ENCODE data around the gene ACOT12.

Gene ACOT12

DNA sequence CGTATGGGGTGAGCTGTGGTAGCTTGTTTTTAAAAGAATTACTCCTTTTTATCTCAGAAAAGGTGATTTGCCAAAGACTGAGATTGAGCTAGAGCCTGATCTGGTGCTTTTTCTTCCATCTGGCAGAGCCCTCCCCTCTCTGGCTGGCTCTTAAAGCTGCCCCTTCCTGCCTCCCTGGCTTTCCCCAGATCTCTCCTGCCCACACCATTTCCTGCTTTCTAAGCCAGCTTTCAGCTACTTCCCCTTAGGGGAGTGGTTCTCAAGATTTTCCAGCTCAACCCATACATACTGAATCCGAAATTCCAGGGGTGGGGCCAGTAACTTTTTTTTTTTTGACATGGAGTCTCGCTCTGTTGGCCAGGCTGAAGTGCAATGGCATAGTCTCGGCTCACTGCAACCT, 4.8 kb upstream of the ACOT12 start:
- H3K4me3 ChIP-seq (ENCODE audit: extremely low read depth, insufficient read depth, low read length, poor library complexity, severe bottlenecking) = no peak overlapping the region
- WGBS, 2 experiments (ENCODE audit: insufficient coverage in 2 of 2) = 74 to 90% methylated on average over 3 of the region's 4 CpGs
- no peaks in the 10 kb centered on the region for H3K4me1 ChIP-seq (ENCODE audit: control insufficient read depth, insufficient read depth, low read length, poor library complexity, severe bottlenecking)
- peaks cover 4% of the 10 kb centered on the region for H3K9me3 ChIP-seq (ENCODE audit: control insufficient read depth, low read length)
- H3K27ac ChIP-seq (ENCODE audit: low read depth, low read length, severe bottlenecking) = no peak overlapping the region
- H3K36me3 ChIP-seq (ENCODE audit: control insufficient read depth, insufficient read depth, low read length) = no peaks in the 10 kb centered on the region

DNA sequence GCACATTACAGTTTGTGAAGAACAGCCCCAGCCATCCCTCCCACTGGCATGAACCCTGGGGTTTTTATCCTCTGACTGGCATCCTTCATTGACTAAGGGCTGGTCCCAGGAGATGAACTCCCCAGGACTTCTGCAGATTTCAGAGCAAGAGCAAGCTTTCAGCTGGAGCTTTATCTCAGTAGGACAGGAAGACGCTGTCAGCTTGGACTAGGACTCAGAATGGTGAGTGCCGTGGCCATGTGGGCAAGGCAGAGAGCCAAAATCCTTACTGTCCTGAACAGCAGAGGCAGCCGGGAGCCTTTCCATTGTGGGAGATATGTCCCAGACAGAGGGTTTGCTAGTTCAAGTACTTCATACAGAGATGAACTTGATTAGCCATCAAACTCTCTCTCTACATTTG, 3.2 kb upstream of the ACOT12 start:
- H3K27ac ChIP-seq (ENCODE audit: low read depth, low read length, severe bottlenecking) = no peak overlapping the region
- no peaks in the 10 kb centered on the region for H3K36me3 ChIP-seq (ENCODE audit: control insufficient read depth, insufficient read depth, low read length)
- no peak overlapping the region for H3K4me3 ChIP-seq (ENCODE audit: extremely low read depth, insufficient read depth, low read length, poor library complexity, severe bottlenecking)
- peaks cover 4% of the 10 kb centered on the region for H3K9me3 ChIP-seq (ENCODE audit: control insufficient read depth, low read length)
- no peaks in the 10 kb centered on the region for H3K4me1 ChIP-seq (ENCODE audit: control insufficient read depth, insufficient read depth, low read length, poor library complexity, severe bottlenecking)
- WGBS, 2 experiments (ENCODE audit: insufficient coverage in 2 of 2) = 55 to 74% methylated on average over 3 of the region's 3 CpGs

DNA sequence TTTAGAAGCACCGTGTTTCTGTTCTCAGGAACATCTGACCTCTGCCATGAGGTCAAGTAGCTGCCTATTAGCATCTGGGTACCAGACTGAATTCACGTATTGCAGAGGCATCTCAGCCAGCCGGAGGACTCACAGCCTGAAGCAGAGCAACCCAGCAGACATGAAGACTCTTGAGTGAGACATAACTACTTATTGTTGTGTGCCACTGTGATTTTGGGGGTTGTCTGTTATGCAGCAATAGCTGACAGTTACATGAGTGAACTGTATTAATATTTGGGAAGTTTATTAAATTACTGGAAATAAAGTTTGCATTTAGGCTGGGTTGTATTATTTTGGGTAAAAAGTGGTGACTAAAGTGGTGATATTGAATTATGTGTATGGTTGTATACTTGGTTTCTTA, 1.3 kb upstream of the ACOT12 start:
- Histone ChIP-seq H3K36me3 (ENCODE audit: control insufficient read depth, insufficient read depth, low read length) (no peaks in the 10 kb centered on the region), H3K9me3 (ENCODE audit: control insufficient read depth, low read length) (peaks cover 4% of the 10 kb centered on the region), H3K4me3 (ENCODE audit: extremely low read depth, insufficient read depth, low read length, poor library complexity, severe bottlenecking) (no peak overlapping the region), H3K4me1 (ENCODE audit: control insufficient read depth, insufficient read depth, low read length, poor library complexity, severe bottlenecking) (no peaks in the 10 kb centered on the region), H3K27ac (ENCODE audit: low read depth, low read length, severe bottlenecking) (no peak overlapping the region)
- 72 to 87% methylated on average over 3 of the region's 3 CpGs for WGBS, 2 experiments (ENCODE audit: insufficient coverage in 2 of 2)

DNA sequence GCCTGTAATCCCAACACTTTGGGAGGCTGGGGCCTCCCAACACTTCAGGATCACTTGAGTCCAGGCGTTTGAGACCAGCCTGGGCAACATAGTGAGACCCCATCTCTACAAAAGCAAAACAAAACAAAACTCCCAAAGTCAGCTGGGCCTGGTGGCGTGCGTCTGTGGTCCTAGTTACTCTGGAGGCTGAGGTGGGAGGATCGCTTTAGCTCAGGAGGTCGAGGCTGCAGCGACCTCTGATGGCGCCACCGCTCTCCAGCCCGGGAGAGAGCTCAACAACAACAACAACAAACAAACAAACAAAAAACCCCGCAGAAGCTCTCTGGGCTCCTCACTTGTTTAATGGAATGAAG, 528 bp downstream of the ACOT12 start:
- peak overlapping the region; percentile 37 for H3K4me3 ChIP-seq (ENCODE audit: extremely low read depth, insufficient read depth, low read length, poor library complexity, severe bottlenecking)
- WGBS, 2 experiments (ENCODE audit: insufficient coverage in 2 of 2) = 43 to 68% methylated on average over 4 to 7 of the region's 10 CpGs

DNA sequence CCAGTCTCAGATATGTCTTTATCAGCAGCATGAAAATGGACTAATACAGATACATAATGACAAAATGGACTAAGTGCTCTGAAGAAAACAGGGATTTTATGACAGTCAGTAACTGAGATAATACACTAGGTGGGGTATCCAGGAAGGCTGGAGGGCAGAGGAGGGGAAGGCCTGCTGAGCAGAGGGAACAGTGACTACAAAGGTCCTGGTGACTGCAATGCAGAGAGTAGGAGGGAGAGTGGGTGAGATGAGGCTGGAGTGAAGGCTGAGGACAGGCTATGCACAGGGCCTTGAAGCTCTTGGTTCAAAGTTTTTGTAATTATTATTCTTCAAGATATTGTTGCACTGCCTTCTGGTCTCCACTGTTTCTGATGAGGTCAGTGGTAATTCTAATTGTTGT, 4.9 kb downstream of the ACOT12 start:
- H3K9me3 ChIP-seq (ENCODE audit: control insufficient read depth, low read length) = no peaks in the 10 kb centered on the region
- H3K4me1 ChIP-seq (ENCODE audit: control insufficient read depth, insufficient read depth, low read length, poor library complexity, severe bottlenecking) = no peaks in the 10 kb centered on the region
- H3K36me3 ChIP-seq (ENCODE audit: control insufficient read depth, insufficient read depth, low read length) = no peaks in the 10 kb centered on the region
- no peak overlapping the region for H3K4me3 ChIP-seq (ENCODE audit: extremely low read depth, insufficient read depth, low read length, poor library complexity, severe bottlenecking)
- H3K27ac ChIP-seq (ENCODE audit: low read depth, low read length, severe bottlenecking) = no peak overlapping the region

More for the DNA sequence above, 528 bp downstream of the ACOT12 start:
- no peak overlapping the region for H3K27ac ChIP-seq (ENCODE audit: low read depth, low read length, severe bottlenecking)
- H3K36me3 ChIP-seq (ENCODE audit: control insufficient read depth, insufficient read depth, low read length) = no peaks in the 10 kb centered on the region
- no peaks in the 10 kb centered on the region for H3K4me1 ChIP-seq (ENCODE audit: control insufficient read depth, insufficient read depth, low read length, poor library complexity, severe bottlenecking)
- H3K9me3 ChIP-seq (ENCODE audit: control insufficient read depth, low read length) = peaks cover 4% of the 10 kb centered on the region

DNA sequence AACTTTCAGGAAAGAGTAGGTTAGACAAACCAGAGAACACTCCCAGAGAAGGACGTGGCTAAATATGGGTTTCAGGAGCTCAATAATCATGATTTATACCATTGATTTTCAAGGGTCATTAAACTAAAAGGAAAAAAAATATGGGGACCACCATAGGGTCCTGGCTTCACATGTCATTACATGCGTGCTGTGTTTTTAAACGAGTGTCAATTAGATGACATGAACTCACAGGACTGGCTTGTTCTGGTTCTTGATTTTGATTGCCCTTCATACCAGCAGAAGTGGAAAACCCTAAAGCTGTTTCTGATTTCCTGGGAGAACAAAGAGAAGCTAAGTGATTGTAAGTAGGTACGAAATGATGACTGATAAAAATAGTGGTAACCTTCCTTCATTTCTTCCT, 5.8 kb downstream of the ACOT12 start:
- H3K4me3 ChIP-seq (ENCODE audit: extremely low read depth, insufficient read depth, low read length, poor library complexity, severe bottlenecking) = no peak overlapping the region

DNA sequence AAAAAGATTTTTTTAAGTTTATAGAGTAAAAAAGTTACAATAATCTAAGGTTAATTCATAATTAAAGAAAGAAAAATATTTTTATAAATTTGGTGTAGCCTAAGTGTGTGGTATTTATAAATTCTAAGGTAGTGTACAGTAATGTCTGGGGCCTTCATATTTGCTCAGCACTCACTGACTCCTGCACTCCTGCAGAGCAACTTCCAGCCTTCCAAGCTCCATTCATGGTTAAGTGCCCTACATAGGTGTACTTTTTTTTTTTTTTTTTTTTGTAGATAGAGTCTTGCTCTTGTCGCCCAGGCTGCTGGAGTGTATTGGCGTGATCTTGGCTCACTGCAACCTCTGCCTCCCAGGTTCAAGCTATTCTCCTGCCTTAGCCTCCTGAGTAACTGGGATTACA, 10.1 kb downstream of the ACOT12 start:
- Histone ChIP-seq H3K9me3 (ENCODE audit: control insufficient read depth, low read length) (no peaks in the 10 kb centered on the region), H3K27ac (ENCODE audit: low read depth, low read length, severe bottlenecking) (no peak overlapping the region), H3K4me1 (ENCODE audit: control insufficient read depth, insufficient read depth, low read length, poor library complexity, severe bottlenecking) (no peaks in the 10 kb centered on the region), H3K36me3 (ENCODE audit: control insufficient read depth, insufficient read depth, low read length) (no peaks in the 10 kb centered on the region), H3K4me3 (ENCODE audit: extremely low read depth, insufficient read depth, low read length, poor library complexity, severe bottlenecking) (no peak overlapping the region)
- 100% methylated on average over 1 to 2 of the region's 2 CpGs for WGBS, 2 experiments (ENCODE audit: insufficient coverage in 2 of 2)

More for the DNA sequence above, 5.8 kb downstream of the ACOT12 start:
- 90 to 94% methylated on average over 2 of the region's 4 CpGs for WGBS, 2 experiments (ENCODE audit: insufficient coverage in 2 of 2)
- no peaks in the 10 kb centered on the region for H3K36me3 ChIP-seq (ENCODE audit: control insufficient read depth, insufficient read depth, low read length)
- no peak overlapping the region for H3K27ac ChIP-seq (ENCODE audit: low read depth, low read length, severe bottlenecking)
- no peaks in the 10 kb centered on the region for H3K4me1 ChIP-seq (ENCODE audit: control insufficient read depth, insufficient read depth, low read length, poor library complexity, severe bottlenecking)
- H3K9me3 ChIP-seq (ENCODE audit: control insufficient read depth, low read length) = no peaks in the 10 kb centered on the region

DNA sequence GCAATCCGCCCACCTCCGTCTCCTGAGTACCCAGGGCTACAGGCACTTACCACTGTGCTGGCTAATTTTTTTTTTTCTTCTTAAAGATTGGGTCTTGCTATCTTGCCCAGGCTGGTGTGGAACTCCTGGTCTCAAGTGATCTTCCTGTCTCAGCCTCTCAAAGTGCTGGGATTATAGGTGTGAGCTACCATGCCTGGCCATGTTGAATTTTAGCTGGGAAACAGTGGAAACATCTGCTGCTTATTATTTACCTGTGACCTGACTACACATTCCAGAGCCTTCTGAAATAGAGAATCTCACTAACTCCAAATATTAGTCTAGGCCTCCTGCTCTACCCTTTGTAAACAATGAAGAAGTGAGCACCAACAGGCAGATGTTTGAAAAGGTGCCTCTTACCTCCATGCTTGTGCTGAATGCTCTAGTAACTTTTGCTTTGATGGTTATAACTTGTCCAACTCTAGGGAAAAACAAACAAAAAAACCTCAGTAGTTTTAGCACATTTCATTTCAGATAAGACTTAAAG, 22.5 kb downstream of the ACOT12 start:
- Histone ChIP-seq H3K9me3 (ENCODE audit: control insufficient read depth, low read length) (no peaks in the 10 kb centered on the region), H3K27ac (ENCODE audit: low read depth, low read length, severe bottlenecking) (no peak overlapping the region), H3K4me3 (ENCODE audit: extremely low read depth, insufficient read depth, low read length, poor library complexity, severe bottlenecking) (no peak overlapping the region), H3K36me3 (ENCODE audit: control insufficient read depth, insufficient read depth, low read length) (no peaks in the 10 kb centered on the region), H3K4me1 (ENCODE audit: control insufficient read depth, insufficient read depth, low read length, poor library complexity, severe bottlenecking) (no peaks in the 10 kb centered on the region)
- 100% methylated on average over 2 of the region's 2 CpGs; no CpG with 5 or more reads in 1 of the 2 experiments for WGBS, 2 experiments (ENCODE audit: insufficient coverage in 2 of 2)

DNA sequence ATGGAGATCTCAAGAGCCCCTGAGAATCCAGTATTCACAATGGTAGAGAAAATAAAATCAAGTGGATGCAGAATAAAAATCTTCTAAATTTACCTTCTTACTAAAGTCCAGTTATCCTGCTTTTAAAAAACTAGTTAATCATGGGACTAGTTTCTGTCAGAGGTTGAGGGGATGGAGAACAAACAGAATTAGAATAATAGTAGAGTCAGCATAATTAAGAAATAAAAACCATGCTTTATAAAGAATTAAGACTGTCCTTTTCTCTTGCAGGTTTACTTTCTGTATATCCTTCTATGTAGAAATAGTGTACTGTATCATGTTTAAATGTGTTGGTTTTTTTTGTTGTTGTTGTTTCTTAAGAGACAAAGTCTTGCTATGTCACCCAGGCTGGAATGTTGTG, 23.0 kb downstream of the ACOT12 start:
- no peaks in the 10 kb centered on the region for H3K4me1 ChIP-seq (ENCODE audit: control insufficient read depth, insufficient read depth, low read length, poor library complexity, severe bottlenecking)
- no peaks in the 10 kb centered on the region for H3K9me3 ChIP-seq (ENCODE audit: control insufficient read depth, low read length)
- H3K36me3 ChIP-seq (ENCODE audit: control insufficient read depth, insufficient read depth, low read length) = no peaks in the 10 kb centered on the region
- no peak overlapping the region for H3K27ac ChIP-seq (ENCODE audit: low read depth, low read length, severe bottlenecking)
- H3K4me3 ChIP-seq (ENCODE audit: extremely low read depth, insufficient read depth, low read length, poor library complexity, severe bottlenecking) = no peak overlapping the region

DNA sequence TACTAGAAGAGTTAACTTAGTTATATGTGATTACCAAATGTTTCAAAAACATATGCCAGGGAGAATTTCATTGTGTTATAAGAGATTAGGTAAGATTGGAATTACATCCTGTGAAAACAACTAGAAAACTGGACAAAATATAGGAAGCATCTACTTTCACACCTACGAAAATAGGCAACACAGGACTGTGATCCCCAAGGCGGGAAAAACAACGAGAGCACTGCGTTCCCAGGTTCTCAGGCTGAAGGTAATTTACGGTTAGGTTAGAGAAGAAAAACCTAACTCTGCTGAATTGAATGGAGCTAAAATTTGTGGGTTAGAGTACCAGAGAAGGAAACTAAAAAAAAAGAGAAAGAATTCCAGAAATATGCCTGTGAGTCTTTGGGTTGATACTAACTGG, 28.4 kb downstream of the ACOT12 start:
- Histone ChIP-seq H3K9me3 (ENCODE audit: control insufficient read depth, low read length) (no peaks in the 10 kb centered on the region), H3K36me3 (ENCODE audit: control insufficient read depth, insufficient read depth, low read length) (no peaks in the 10 kb centered on the region), H3K27ac (ENCODE audit: low read depth, low read length, severe bottlenecking) (no peak overlapping the region), H3K4me3 (ENCODE audit: extremely low read depth, insufficient read depth, low read length, poor library complexity, severe bottlenecking) (no peak overlapping the region), H3K4me1 (ENCODE audit: control insufficient read depth, insufficient read depth, low read length, poor library complexity, severe bottlenecking) (no peaks in the 10 kb centered on the region)
- whole genome bisulfite sequencing, 2 experiments (ENCODE audit: insufficient coverage in 2 of 2) = 91 to 100% methylated on average over 1 to 4 of the region's 5 CpGs

DNA sequence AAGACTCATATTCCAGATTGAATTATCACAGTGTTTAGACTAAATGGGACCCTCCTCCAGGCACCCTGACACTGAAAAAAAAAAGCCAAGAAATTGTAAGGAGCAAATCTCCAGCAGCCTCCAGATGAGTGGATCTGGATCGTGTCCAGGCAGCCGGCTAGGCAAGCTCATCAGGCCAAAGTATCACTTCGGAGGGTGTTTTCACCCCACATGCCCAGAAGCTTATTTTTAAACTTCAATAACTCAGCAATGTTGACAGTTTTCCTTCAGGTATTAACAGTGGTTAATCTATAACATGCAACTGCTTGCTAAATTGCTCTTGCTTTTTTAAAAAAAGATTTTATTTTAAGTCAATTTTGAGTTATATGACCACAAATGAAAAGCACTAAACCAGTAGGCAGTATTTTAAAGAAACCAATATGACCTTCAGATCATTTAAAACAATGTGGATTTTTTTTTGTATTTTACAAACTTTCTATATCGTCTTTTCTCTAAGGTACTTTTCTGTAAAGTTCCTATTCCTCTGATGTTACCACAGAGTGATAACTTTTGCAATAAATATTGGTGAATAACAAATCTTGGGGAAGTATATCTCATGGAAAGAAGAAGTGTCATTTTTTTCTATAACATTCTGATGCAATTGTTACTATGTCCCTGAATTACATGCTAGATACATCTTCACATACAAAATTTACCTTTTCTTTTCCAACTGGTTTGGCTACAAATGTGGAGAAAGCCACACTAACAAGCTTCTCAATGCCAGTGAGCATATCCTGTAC, 30.7 kb downstream of the ACOT12 start:
- H3K4me3 ChIP-seq (ENCODE audit: extremely low read depth, insufficient read depth, low read length, poor library complexity, severe bottlenecking) = no peak overlapping the region
- no peaks in the 10 kb centered on the region for H3K4me1 ChIP-seq (ENCODE audit: control insufficient read depth, insufficient read depth, low read length, poor library complexity, severe bottlenecking)
- no peaks in the 10 kb centered on the region for H3K36me3 ChIP-seq (ENCODE audit: control insufficient read depth, insufficient read depth, low read length)
- no peak overlapping the region for H3K27ac ChIP-seq (ENCODE audit: low read depth, low read length, severe bottlenecking)
- H3K9me3 ChIP-seq (ENCODE audit: control insufficient read depth, low read length) = no peaks in the 10 kb centered on the region
- 83 to 87% methylated on average over 2 to 3 of the region's 4 CpGs for WGBS, 2 experiments (ENCODE audit: insufficient coverage in 2 of 2)

Data from mesodermal cell (in vitro differentiated cells).